ENCODE results near the gene KCNJ5.

Gene KCNJ5

GRCh38 chr11:128894286-128894681 lies 3.1 kb downstream of the KCNJ5 start:
- peaks cover 79% of the 10 kb centered on the region for H3K27me3 Mint-ChIP-seq
- H3K4me1 Mint-ChIP-seq = peaks cover 15% of the 10 kb centered on the region
- H3K9me3 Mint-ChIP-seq = no peaks in the 10 kb centered on the region
- CTCF ChIA-PET = interaction anchor here (1.0 to 1.4 kb wide), 2 partner anchors 9 to 62 kb away, joined by 4 read pairs; no protein-coding TSS in a partner anchor
- H3K36me3 Mint-ChIP-seq = no peaks in the 10 kb centered on the region
- no peak overlapping the region for H3K4me3 Mint-ChIP-seq
- DNase-seq = no peak
- H3K27ac Mint-ChIP-seq = no peak overlapping the region

DNA sequence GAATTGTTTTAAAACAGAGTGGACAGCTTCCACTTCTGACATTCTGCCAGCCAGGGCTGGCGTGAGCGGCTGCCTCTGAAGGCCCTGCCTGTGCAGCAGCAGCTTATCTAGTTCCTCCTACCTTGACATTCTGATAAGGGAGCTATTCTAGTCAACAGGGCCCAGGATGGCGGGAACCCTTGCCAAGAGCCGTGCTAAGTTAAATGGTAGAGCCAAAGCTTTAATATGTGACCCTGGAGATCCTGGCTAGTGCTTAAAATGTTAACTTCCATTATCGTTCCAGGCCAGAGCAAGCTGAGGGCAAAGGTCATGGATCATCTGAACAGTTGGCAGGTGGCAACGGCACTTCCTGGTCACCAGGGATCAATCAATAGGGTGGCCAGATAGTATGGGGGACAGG lies 3.5 kb downstream of the KCNJ5 start:
- CTCF ChIA-PET = interaction anchor here (1.0 to 1.4 kb wide), 2 partner anchors 10 to 62 kb away, joined by 4 read pairs; no protein-coding TSS in a partner anchor
- Mint-ChIP-seq H3K27ac (no peak overlapping the region), H3K9me3 (no peaks in the 10 kb centered on the region), H3K4me1 (peaks cover 15% of the 10 kb centered on the region), H3K27me3 (peaks cover 77% of the 10 kb centered on the region), H3K36me3 (no peaks in the 10 kb centered on the region), H3K4me3 (no peak overlapping the region)
- no peak for DNase-seq

GRCh38 chr11:128895526-128895925 lies 4.4 kb downstream of the KCNJ5 start:
- CTCF ChIA-PET = no interaction called here
- DNase-seq = no peak
- Mint-ChIP-seq H3K27ac (no peak overlapping the region), H3K9me3 (no peaks in the 10 kb centered on the region), H3K27me3 (peaks cover 69% of the 10 kb centered on the region), H3K4me1 (peaks cover 15% of the 10 kb centered on the region), H3K36me3 (no peaks in the 10 kb centered on the region), H3K4me3 (no peak overlapping the region)

DNA sequence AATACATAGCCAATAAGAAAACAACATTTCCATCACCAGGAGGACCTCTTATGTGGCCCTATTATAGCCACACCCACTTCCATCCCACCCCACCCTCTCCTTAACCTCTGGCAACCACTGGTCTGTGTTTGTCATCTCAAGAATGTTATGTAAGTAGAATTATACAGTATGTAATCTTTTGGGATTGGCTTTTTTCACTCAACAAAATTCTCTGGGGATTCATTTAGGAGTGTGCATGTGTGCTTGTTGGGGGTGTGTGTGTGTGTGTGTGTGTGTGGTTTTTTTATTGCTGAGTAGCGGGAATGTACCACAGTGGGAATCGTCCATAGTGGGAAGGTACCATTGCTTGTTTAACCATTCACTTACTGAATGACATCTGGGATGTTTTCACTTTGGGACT lies 5.2 kb downstream of the KCNJ5 start:
- CTCF ChIA-PET = no interaction called here
- Mint-ChIP-seq H3K27ac (no peak overlapping the region), H3K9me3 (no peaks in the 10 kb centered on the region), H3K4me1 (peaks cover 11% of the 10 kb centered on the region), H3K27me3 (peaks cover 64% of the 10 kb centered on the region), H3K4me3 (no peak overlapping the region), H3K36me3 (no peaks in the 10 kb centered on the region)
- DNase-seq = no peak

DNA sequence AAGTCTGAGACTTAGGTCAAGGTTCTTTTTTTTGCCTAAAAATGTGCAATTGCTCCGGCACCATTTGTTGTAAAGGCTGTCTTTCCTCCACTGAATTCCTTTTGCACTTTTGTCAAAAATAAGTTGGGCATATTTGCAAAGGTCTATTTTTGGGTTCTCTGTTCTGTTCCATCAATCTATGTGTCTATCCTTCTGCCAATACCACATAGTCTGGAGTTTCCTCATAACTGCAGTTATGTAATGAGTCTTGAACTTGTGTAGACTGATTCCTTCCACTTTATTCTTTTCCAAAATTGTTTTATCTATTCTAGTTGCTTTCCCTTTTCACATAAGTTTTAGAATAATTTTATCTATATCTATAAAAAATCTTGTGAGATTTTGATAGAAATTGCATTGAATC lies 6.7 kb downstream of the KCNJ5 start:
- DNase-seq = no peak
- Mint-ChIP-seq H3K9me3 (no peaks in the 10 kb centered on the region), H3K36me3 (no peaks in the 10 kb centered on the region), H3K4me1 (peaks cover 7% of the 10 kb centered on the region), H3K4me3 (no peak overlapping the region), H3K27ac (no peak overlapping the region), H3K27me3 (peaks cover 66% of the 10 kb centered on the region)
- CTCF ChIA-PET = no interaction called here

GRCh38 chr11:128898580-128899344 lies 7.6 kb downstream of the KCNJ5 start:
- CTCF ChIA-PET = no interaction called here
- H3K27me3 Mint-ChIP-seq = peaks cover 66% of the 10 kb centered on the region

DNA sequence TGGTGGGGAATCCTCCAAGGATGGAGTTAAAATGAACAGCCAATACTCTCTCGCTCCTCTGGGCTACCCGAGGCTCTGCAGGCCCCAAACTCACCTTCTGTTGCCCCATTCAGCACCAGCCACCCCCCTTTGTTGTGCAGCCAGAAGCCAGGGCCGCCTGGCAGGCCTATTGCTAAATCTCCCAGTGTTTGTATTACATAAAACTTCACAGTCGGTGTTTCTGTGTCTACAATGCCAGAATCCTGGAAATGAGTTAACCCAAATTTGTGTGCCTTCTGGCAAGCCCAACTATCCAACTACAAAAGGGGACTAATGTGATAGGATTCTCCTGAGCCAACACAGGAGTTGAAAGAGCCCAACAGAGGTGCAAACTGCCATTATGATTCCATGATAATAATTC lies 9.3 kb downstream of the KCNJ5 start:
- no peaks in the 10 kb centered on the region for H3K9me3 Mint-ChIP-seq
- no peak for DNase-seq
- no peaks in the 10 kb centered on the region for H3K36me3 Mint-ChIP-seq
- H3K27me3 Mint-ChIP-seq = peaks cover 69% of the 10 kb centered on the region
- no peak overlapping the region for H3K27ac Mint-ChIP-seq
- CTCF ChIA-PET = no interaction called here
- peaks cover 3% of the 10 kb centered on the region for H3K4me1 Mint-ChIP-seq
- H3K4me3 Mint-ChIP-seq = no peak overlapping the region

More at GRCh38 chr11:128898580-128899344, 7.6 kb downstream of the KCNJ5 start:
- no peaks in the 10 kb centered on the region for H3K36me3 Mint-ChIP-seq
- no peaks in the 10 kb centered on the region for H3K9me3 Mint-ChIP-seq
- H3K27ac Mint-ChIP-seq = no peak overlapping the region
- H3K4me1 Mint-ChIP-seq = peaks cover 6% of the 10 kb centered on the region
- no peak overlapping the region for H3K4me3 Mint-ChIP-seq
- DNase-seq = no peak

DNA sequence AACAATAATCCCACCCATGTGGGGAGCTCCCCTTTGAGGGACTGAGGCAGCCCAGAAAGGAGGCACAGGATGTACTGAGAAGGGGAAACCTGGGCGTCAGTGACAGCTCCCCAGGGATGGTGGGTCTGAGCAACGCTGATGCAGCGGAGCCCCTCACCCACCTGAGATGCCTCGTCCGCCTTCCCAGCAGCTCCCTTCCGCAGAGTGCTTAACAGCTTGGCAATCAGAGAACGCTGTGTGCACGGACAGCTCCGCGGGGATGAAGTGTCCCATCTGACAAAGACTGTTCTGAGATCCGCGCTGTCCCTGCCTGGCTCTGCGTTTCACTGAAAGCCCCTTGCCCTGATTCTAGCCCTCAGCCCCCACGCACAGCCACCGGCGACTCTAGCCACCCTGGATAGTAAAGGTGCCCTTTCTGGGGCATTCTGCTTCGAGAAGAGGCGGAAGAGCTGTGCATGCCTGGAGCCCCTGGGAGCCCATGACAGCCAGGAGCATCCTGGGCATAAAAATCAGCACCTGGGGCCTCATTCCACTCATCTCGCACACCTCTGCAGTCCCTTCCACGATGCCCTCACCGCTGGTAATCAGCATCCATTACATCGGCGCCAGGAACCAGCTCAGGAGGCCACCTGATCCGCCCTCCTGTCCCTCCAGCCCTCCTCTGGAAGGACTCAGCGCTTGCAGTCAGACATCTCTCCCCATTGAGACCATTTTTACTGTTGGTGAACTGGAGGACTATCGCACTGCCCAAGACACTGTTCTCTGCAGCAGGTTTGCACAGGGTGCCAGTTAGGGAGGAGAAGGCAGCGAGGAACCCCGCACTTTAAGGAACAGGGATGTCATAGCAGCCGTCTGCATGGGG lies 10.7 kb downstream of the KCNJ5 start:
- DNase-seq = no peak
- CTCF ChIA-PET = interaction anchor here (1.0 to 1.2 kb wide), 2 partner anchors 12 to 16 kb away, joined by 3 to 4 read pairs; no protein-coding TSS in a partner anchor
- peaks cover 75% of the 10 kb centered on the region for H3K27me3 Mint-ChIP-seq
- H3K4me3 Mint-ChIP-seq = no peak overlapping the region
- H3K27ac Mint-ChIP-seq = no peak overlapping the region
- H3K36me3 Mint-ChIP-seq = no peaks in the 10 kb centered on the region
- H3K9me3 Mint-ChIP-seq = no peaks in the 10 kb centered on the region
- peaks cover 12% of the 10 kb centered on the region for H3K4me1 Mint-ChIP-seq

DNA sequence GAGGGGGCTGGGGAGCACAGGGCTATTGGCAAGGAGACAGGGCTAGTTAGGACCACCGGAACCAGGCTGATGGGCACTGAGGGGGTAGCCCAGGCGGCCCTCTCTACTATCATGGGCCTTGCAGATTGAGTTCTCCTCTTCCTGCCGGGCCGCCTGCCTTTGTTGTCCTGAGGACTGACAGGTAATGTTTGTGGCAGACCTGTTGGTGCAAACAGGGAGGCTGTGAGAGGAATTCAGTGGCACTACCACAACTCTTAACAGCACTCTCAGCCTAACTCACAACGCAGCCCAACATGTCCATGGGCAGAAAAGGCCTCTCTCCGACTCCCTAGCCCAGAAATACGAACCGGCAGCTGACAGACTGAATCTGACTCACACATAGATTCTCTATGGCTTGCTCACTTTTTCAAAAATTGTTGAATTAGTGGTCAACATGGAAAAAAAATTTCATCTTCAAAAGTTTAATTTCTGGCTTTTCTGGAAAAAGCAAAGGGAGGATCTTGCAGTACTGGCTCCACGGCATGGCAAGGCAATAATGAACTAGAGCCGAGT lies 11.4 kb downstream of the KCNJ5 start:
- Mint-ChIP-seq H3K27me3 (peaks cover 79% of the 10 kb centered on the region), H3K4me1 (peaks cover 12% of the 10 kb centered on the region), H3K4me3 (no peak overlapping the region)

GRCh38 chr11:128903248-128904061 lies 12.3 kb downstream of the KCNJ5 start:
- DNase-seq = no peak
- peaks cover 81% of the 10 kb centered on the region for H3K27me3 Mint-ChIP-seq
- no peaks in the 10 kb centered on the region for H3K9me3 Mint-ChIP-seq
- H3K27ac Mint-ChIP-seq = no peak overlapping the region
- H3K4me1 Mint-ChIP-seq = peaks cover 12% of the 10 kb centered on the region
- no peak overlapping the region for H3K4me3 Mint-ChIP-seq
- no peaks in the 10 kb centered on the region for H3K36me3 Mint-ChIP-seq
- CTCF ChIA-PET = interaction anchor here (1.1 to 6.6 kb wide), 4 partner anchors 10 to 53 kb away, joined by 3 to 57 read pairs (median 4); no protein-coding TSS in a partner anchor

More for the DNA sequence above, 11.4 kb downstream of the KCNJ5 start:
- CTCF ChIA-PET = interaction anchor here (6.6 kb wide), 1 partner anchor 18 kb away, joined by 57 read pairs; no protein-coding TSS in a partner anchor
- no peak for DNase-seq
- Mint-ChIP-seq H3K27ac (no peak overlapping the region), H3K36me3 (no peaks in the 10 kb centered on the region), H3K9me3 (no peaks in the 10 kb centered on the region)

DNA sequence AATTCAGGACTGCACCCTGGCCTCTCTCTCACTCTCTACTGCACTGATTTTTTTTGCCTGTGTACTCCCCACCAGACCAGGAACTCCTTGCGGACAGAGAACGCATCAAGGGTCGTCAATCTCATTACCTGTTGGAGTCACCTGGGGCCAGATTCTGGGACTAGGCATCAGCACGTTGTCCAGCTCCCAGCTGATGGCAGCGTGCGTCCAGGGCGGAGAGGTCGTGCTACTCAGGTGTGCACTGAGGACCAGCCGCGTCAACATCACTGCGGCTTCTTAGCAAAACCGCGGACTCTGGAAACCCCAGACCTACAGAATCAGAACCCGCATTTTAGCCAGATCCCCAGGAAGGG lies 13.1 kb downstream of the KCNJ5 start:
- Mint-ChIP-seq H3K9me3 (no peaks in the 10 kb centered on the region), H3K27ac (no peak overlapping the region), H3K4me1 (peaks cover 12% of the 10 kb centered on the region), H3K4me3 (no peak overlapping the region), H3K36me3 (no peaks in the 10 kb centered on the region), H3K27me3 (peaks cover 81% of the 10 kb centered on the region)
- CTCF ChIA-PET = interaction anchor here (1.1 to 6.6 kb wide), 4 partner anchors 11 to 52 kb away, joined by 3 to 57 read pairs (median 4); no protein-coding TSS in a partner anchor
- DNase-seq = no peak

- H3K27ac Mint-ChIP-seq = no peak overlapping the region
- H3K36me3 Mint-ChIP-seq = no peaks in the 10 kb centered on the region
- peak overlapping the region; percentile 15 for H3K4me3 Mint-ChIP-seq
- CTCF ChIA-PET = interaction anchor here (1.1 to 6.6 kb wide), 3 partner anchors 16 to 51 kb away, joined by 4 to 57 read pairs (median 5); no protein-coding TSS in a partner anchor
- H3K4me1 Mint-ChIP-seq = peaks cover 12% of the 10 kb centered on the region
- H3K9me3 Mint-ChIP-seq = no peaks in the 10 kb centered on the region
- peaks cover 84% of the 10 kb centered on the region for H3K27me3 Mint-ChIP-seq
- DNase-seq = no peak
These were observed 13.6 kb downstream of the KCNJ5 start for GRCh38 chr11:128904656-128905344.

Measured in activated naive CD4-positive, alpha-beta T cell treated with anti-CD3 and anti-CD28 coated beads, Interleukin-2, amount 10 ng/mL, durations not matched to agents 7 days and 5 days (primary cell).